Endothelial cell of umbilical vein (primary cell): Measurements from ENCODE around the gene RNF213.

Experiments used
- CTCF ChIP-seq, 2 donors: IDR thresholded peaks; 1 replicate in 1 of 2; 2 replicates in 1 of 2; pipeline ENCODE4 v1.5.1; 2011; ENCODE audit warnings: low read length in 2 of 2, mild to moderate bottlenecking in 2 of 2, moderate library complexity in 2 of 2, control low read depth in 1 of 2, inconsistent platforms in 1 of 2, low read depth in 1 of 2; ENCODE audit not compliant: insufficient read depth in 1 of 2; ENCODE audit errors: extremely low read depth in 1 of 2
- EZH2 ChIP-seq: IDR thresholded peaks from 2 replicates; pipeline ENCODE4 v1.6.1; 2012; ENCODE audit warnings: borderline replicate concordance, low read depth, mild to moderate bottlenecking, moderate library complexity, low read length, inconsistent platforms; ENCODE audit not compliant: severe bottlenecking
- MYC ChIP-seq: IDR thresholded peaks from one replicate; pipeline ENCODE4 v1.6.1; 2011; ENCODE audit warnings: mild to moderate bottlenecking, low read depth, low read length
- POLR2A ChIP-seq: IDR thresholded peaks from 2 replicates; pipeline ENCODE4 v1.6.1; 2012; ENCODE audit warnings: low read depth, mild to moderate bottlenecking, control low read depth, low read length
- POLR2AphosphoS5 ChIP-seq: IDR thresholded peaks from 2 replicates; pipeline ENCODE4 v1.6.1; 2012; ENCODE audit warnings: low read depth, mild to moderate bottlenecking, control low read depth, low read length, moderate library complexity; ENCODE audit not compliant: insufficient read depth

GRCh38 chr17:80214012-80214877 is 46.4 kb upstream of the RNF213 start:
- TF ChIP-seq CTCF (IDR thresholded peaks at IDR 0.05; ENCODE audit: extremely low read depth in 1 of 2, insufficient read depth in 1 of 2, low read depth in 1 of 2, low read length in 2 of 2) (no peak), POLR2AphosphoS5 (no peak), POLR2A (no peak), MYC (no peak), EZH2 (no peak)
